Effector CD8-positive, alpha-beta T cell (primary cell): ENCODE data around the gene TNNC1.

ENCODE experiments used
- DNase-seq: peaks from one replicate; lab custom pipeline; 2025; lab: John Stamatoyannopoulos, UW

TNNC1 gene

DNA sequence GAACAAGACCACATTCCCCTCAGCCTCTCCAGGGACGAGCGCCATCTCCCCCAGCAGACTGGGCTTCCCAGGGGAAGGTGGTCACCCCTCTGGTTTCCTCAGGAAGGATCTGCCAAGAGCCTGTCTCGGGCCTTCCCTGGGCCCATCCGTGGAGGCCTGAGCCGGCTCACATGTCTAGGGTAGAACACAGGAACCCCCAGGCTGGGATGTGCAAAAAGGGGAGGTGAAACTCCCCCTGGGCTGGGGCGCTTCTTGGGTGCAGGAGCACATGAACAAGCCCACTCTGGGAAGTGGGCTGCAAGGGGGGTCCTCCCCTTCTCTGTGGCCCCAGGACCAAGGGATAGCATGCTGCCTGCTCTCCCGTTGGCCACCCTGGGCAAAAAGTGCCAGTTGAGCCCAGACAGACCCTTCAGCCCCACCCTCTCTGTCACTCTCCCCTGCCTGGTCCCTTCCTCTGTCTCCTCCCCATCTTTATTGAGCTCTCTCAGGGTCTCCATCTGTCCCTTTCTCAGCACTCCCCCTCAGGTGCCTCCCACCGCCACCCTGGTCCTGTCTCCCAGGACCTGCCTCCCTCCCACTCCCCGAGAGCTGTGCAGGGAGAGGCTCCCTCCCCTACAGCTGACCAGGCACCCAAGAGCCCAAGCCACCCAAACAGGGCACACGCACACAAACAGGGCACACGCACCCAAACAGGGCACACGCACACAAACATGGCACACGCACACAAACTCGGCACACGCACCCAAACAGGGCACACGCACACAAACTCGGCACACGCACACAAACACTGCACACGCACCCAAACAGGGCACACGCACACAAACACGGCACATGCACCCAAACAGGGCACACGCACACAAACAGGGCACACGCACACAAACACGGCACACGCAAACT, 9.8 kb downstream of the TNNC1 start:
- no peak for DNase-seq

- no peak for DNase-seq
Observed at GRCh38 chr3:52443268-52443610, 10.6 kb downstream of the TNNC1 start.

- DNase-seq, result no peak
Observed at GRCh38 chr3:52442409-52443267, 11.2 kb downstream of the TNNC1 start.

DNA sequence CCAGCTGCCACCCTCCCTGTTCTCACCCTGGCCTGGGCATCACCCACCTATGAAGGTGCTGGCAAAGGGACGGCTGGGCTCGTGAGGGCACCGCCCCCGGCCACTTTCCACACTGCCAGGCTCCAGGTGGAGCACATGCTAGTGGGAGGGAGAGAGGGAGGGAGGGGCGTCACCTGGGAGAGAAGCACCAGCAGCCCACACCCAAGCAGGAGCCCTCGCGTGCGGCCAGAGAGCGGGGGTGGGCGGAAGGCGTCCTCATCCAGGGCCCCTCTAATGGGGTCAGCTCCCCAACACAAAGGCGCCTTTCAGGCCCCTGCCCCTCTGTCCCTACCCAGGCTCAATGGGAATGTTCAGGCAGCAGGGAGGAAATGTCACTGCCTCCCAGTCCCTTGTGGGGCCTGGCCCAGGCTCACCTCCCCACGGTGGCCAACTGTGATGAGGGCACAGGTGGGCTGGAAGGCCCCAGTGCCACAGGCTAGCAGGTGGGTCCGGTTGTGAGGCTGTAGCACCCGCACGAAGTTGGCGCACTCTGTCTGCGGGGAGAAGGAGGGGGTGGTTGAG, 12.0 kb downstream of the TNNC1 start:
- no peak for DNase-seq

- no peak for DNase-seq
Observed at GRCh38 chr3:52441091-52441771, 12.6 kb downstream of the TNNC1 start.

DNA sequence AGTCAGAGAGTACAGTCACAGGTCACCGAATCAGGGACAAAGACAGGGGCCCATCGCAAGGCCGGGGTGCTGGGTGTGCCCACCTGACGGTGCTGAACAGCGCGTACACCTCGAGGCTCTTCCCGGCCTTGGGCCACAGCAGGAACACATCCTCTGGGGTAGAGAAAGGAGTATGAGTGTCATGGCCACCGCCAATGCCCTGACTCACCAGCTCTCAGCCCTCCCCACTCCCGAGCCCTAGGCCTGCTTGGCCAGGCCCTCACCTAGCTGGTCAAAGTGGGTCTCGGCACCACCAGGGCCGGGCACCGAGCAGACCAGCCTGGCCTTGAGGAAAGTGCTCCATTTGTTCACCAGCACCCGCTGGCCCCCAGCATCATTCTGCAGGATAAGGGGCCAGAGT, 13.2 kb downstream of the TNNC1 start:
- DNase-seq, result no peak

- no peak for DNase-seq
Observed at GRCh38 chr3:52440249-52440551, 13.6 kb downstream of the TNNC1 start.

- no peak for DNase-seq
Observed at GRCh38 chr3:52439426-52440248, 14.2 kb downstream of the TNNC1 start.

DNA sequence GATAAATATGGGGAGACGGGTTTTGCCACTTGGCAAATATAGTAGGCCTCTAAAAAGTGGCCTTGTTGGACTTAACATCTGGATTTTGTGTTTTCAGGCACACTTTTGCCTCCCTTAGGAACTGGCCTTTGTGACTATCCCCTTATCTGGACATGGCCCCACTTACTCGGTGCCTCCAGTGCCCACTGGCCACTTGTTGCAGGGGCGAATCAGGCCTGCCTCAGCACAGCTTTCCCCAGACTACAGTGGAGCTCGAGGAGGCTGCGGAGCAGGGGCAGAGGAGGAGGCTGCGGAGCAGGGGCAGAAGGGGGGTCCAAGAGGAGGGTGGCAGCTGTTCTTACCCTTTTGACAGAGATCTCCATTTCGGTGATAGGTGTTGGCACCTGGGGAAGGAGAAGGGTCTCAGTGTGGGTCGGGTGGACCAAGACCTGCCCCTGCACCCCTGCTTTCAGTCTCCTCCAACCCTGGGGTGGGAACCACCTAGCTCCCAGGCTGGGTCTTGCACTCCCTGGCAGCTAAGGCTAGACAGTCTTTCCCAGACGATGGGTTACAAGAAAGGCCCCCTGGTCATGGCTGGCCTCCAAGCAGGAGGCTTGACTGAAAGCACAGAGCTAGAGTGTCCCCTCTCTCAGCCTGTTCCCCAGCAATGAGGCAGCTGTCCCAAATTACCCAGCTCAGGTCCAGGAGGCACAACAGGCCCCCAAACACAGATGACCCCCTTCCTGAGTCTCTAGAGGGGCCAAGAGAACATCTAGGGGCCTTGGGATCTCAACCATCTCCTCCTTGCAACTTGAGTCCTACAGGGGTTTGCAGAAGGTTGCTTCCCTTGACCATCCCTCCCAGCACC, 15.0 kb downstream of the TNNC1 start:
- no peak for DNase-seq

- DNase-seq, result no peak
Observed at GRCh38 chr3:52438104-52438376, 15.8 kb downstream of the TNNC1 start.

GRCh38 chr3:52437326-52438103, 16.3 kb downstream of the TNNC1 start:
- no peak for DNase-seq

GRCh38 chr3:52436500-52437149, 17.2 kb downstream of the TNNC1 start:
- no peak for DNase-seq

- DNase-seq, result no peak
Observed at GRCh38 chr3:52435246-52436101, 18.4 kb downstream of the TNNC1 start.

- DNase-seq, result no peak
Observed at GRCh38 chr3:52434491-52435115, 19.2 kb downstream of the TNNC1 start.

DNA sequence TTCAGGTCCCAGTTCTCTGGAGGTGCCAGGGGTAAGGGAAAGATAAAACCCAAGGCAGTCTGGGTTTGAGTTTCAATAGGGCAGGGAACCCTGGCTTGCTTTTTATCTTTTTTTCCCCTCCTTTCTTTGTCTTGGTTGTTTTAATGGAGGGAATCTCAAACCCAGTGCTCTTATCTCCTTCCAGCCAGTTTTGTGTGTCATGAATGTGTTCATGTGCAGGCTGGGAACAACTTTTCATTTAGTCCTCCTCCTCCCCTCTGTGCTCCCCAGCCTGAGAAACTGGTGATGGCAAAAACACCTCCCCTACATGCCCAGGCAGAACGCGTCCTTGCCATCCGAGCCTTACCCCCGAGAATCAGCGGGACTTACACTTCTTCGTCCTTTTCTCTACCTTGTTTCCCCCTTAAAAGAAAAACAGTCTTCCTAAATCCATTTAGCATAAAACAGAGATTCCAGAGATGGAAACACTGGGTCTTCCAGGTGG, 19.8 kb downstream of the TNNC1 start:
- no peak for DNase-seq

- no peak for DNase-seq
Observed at GRCh38 chr3:52433328-52433995, 20.4 kb downstream of the TNNC1 start.

DNA sequence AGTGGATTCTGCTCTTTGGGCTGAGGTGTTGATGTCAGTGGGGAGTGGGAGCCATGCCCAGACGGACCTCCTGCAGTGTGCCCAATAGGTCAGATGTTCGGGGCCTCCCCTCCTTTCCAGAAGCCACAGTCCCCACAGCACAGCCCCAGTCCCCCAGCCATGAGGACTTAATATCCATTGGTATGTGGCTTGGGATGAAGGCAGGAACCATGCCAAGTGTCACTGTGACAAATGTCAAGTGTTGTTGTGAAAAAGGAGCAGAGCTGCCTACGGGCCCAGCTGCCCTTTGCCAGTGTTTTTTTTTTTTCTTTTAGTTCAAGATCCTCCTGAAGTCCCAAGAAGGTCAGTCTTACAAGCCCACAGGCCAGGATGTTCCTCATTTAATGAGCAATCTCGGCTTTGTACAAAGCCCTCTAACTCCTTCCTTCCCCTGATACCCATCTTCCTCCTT, 21.1 kb downstream of the TNNC1 start:
- DNase-seq, result no peak
